Erythroblast (primary cell): ENCODE results near the gene NPM3.

Source experiments
- DNase-seq, 2 experiments: peaks; one replicate each; lab custom pipeline; 2025; lab: John Stamatoyannopoulos, UW
- GATA1 ChIP-seq: IDR thresholded peaks from 2 replicates; pipeline ENCODE4 v1.6.1; 2011; ENCODE audit warnings: low read depth, mild to moderate bottlenecking, control low read depth, low read length, moderate library complexity
- POLR2A ChIP-seq: IDR thresholded peaks from 2 replicates; pipeline ENCODE4 v1.6.1; 2011; ENCODE audit warnings: mild to moderate bottlenecking, low read length

Gene NPM3

DNA sequence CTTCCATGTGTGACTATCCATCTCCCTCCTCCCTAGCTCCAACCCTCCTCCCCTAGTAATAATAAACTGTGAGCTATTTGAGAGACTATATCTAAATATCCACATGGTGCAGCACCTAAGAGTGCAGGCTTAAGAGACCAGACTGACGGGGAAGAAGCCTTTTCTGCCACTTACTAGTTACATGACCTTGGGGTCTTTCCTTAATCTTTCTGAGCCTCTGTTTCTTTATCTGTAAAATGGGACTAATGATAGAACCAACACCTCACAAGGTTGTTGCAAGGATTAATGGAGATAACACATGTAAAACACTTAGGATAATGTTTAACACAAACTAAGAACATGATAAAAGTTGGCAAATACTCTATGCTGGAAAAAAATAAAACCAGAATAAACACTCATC lies 51.1 kb downstream of the NPM3 start:
- DNase-seq: no peak
- no peak for TF ChIP-seq GATA1
- no peak for TF ChIP-seq POLR2A
